ENCODE results near the gene TMEM225B. TPM values are rescaled to one million over a fixed set of nuclear protein-coding genes. Genes with fewer than 3 reads are reported as not detected.

TMEM225B gene
- total RNA-seq, 1 experiment from 2014 or later: 0.31 TPM

DNA sequence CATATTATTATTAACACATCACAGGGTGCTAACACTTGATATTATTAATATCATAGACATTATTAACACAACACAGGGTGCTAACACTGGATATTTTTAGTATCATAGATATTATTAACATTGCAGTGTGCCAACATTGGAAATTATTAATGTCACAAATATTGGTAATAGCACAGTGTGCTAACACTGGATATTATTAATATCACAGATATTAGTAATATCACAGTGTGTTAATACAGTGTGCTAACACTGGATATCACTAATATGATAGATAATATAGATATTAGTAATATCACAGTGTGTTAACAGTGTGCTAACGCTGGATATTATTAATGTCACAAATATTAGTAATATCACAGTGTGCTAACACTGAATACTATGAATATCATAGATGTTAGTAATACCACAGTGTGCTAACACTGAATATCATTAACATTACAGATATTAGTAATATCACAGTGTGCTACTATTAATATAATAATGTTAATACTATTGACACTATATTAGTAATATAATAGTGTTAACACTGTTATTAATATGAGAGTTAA lies 1.6 kb upstream of the TMEM225B start:
- no peak for ATAC-seq
- BruUV-seq (replicated peaks): no TSS peak
- Histone ChIP-seq H3K4me1 (ENCODE audit: control insufficient read depth, insufficient read depth, low read length) (no peaks in the 10 kb centered on the region), H3K9me3 (ENCODE audit: control insufficient read depth, insufficient read depth, low read depth, low read length) (no peaks in the 10 kb centered on the region), H3K36me3 (ENCODE audit: control insufficient read depth, insufficient read depth, low read length) (no peaks in the 10 kb centered on the region; the same call in 1 of the 2 replicates), H3K27ac (ENCODE audit: low read length) (no peak overlapping the region), H3K4me3 (ENCODE audit: low read depth in 2 of 2, low read length in 2 of 2) (no peak overlapping the region), H3K27me3 (ENCODE audit: control insufficient read depth, insufficient read depth, low read length) (peaks cover 16% of the 10 kb centered on the region)
- POLR2A ChIA-PET: no interaction called here
- intact Hi-C loops (cut with micrococcal nuclease; ENCODE audit: unreplicated experiment): no loop called here
- TF ChIP-seq SIN3A (IDR thresholded peaks at IDR 0.05; ENCODE audit: borderline replicate concordance, insufficient read depth, low read depth, low read length) (no peak), POLR2AphosphoS5 (IDR thresholded peaks at IDR 0.05; ENCODE audit: low read depth, low read length) (no peak), TCF7L2 (IDR thresholded peaks at IDR 0.05; ENCODE audit: low read depth, low read length) (no peak)
- TF ChIP-seq, protein P1, sequence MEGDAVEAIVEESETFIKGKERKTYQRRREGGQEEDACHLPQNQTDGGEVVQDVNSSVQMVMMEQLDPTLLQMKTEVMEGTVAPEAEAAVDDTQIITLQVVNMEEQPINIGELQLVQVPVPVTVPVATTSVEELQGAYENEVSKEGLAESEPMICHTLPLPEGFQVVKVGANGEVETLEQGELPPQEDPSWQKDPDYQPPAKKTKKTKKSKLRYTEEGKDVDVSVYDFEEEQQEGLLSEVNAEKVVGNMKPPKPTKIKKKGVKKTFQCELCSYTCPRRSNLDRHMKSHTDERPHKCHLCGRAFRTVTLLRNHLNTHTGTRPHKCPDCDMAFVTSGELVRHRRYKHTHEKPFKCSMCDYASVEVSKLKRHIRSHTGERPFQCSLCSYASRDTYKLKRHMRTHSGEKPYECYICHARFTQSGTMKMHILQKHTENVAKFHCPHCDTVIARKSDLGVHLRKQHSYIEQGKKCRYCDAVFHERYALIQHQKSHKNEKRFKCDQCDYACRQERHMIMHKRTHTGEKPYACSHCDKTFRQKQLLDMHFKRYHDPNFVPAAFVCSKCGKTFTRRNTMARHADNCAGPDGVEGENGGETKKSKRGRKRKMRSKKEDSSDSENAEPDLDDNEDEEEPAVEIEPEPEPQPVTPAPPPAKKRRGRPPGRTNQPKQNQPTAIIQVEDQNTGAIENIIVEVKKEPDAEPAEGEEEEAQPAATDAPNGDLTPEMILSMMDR (IDR thresholded peaks at IDR 0.05): no peak
- TF ChIP-seq, protein P2, sequence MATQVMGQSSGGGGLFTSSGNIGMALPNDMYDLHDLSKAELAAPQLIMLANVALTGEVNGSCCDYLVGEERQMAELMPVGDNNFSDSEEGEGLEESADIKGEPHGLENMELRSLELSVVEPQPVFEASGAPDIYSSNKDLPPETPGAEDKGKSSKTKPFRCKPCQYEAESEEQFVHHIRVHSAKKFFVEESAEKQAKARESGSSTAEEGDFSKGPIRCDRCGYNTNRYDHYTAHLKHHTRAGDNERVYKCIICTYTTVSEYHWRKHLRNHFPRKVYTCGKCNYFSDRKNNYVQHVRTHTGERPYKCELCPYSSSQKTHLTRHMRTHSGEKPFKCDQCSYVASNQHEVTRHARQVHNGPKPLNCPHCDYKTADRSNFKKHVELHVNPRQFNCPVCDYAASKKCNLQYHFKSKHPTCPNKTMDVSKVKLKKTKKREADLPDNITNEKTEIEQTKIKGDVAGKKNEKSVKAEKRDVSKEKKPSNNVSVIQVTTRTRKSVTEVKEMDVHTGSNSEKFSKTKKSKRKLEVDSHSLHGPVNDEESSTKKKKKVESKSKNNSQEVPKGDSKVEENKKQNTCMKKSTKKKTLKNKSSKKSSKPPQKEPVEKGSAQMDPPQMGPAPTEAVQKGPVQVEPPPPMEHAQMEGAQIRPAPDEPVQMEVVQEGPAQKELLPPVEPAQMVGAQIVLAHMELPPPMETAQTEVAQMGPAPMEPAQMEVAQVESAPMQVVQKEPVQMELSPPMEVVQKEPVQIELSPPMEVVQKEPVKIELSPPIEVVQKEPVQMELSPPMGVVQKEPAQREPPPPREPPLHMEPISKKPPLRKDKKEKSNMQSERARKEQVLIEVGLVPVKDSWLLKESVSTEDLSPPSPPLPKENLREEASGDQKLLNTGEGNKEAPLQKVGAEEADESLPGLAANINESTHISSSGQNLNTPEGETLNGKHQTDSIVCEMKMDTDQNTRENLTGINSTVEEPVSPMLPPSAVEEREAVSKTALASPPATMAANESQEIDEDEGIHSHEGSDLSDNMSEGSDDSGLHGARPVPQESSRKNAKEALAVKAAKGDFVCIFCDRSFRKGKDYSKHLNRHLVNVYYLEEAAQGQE (IDR thresholded peaks at IDR 0.05; ENCODE audit: insufficient read depth in 1 of 2, low read depth in 2 of 2, low read length in 1 of 2): no peak
- CTCF ChIA-PET: no interaction called here
- DNase-seq (ENCODE audit: low read depth, low spot score): no peak
- in situ Hi-C loops (cut with HindIII; ENCODE audit: low pct_unique_long_range_greater_than_20kb, low sequenced_read_pairs): no loop called here

DNA sequence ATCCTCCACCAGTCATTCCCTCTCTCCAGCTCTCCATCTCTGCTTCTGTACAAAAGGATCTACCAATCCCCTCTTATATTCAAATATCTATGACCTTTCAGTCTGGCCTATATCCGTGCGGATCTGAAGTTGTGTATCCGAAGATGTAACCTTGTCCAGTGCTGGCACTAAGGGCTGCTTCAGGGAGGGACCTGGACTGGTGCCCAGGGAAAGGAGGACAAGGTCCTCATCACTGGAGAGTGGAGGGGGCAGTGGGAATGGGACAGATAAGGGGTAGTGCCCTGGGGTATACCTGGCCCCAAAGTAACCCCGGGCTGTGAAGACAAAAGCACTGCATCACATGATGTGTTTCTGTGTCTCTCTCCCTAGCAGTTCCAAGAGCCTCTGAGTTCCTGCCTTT lies 1.8 kb downstream of the TMEM225B start:
- no peaks in the 10 kb centered on the region for H3K4me1 ChIP-seq (ENCODE audit: control insufficient read depth, insufficient read depth, low read length)
- H3K4me3 ChIP-seq (ENCODE audit: low read depth in 2 of 2, low read length in 2 of 2): no peak overlapping the region
- TF ChIP-seq TCF7L2 (IDR thresholded peaks at IDR 0.05; ENCODE audit: low read depth, low read length) (no peak), SIN3A (IDR thresholded peaks at IDR 0.05; ENCODE audit: borderline replicate concordance, insufficient read depth, low read depth, low read length) (no peak), POLR2AphosphoS5 (IDR thresholded peaks at IDR 0.05; ENCODE audit: low read depth, low read length) (no peak)
- TF ChIP-seq, protein P2 (IDR thresholded peaks at IDR 0.05; ENCODE audit: insufficient read depth in 1 of 2, low read depth in 2 of 2, low read length in 1 of 2): no peak
- TF ChIP-seq, protein P1 (IDR thresholded peaks at IDR 0.05): no peak
- no peak overlapping the region for H3K27ac ChIP-seq (ENCODE audit: low read length)
- intact Hi-C loops (cut with micrococcal nuclease; ENCODE audit: unreplicated experiment): no loop called here
- no TSS peak for BruUV-seq (replicated peaks)
- POLR2A ChIA-PET: no interaction called here
- no peak for ATAC-seq
- no peaks in the 10 kb centered on the region for H3K27me3 ChIP-seq (ENCODE audit: control insufficient read depth, insufficient read depth, low read length)
- H3K36me3 ChIP-seq (ENCODE audit: control insufficient read depth, insufficient read depth, low read length): no peaks in the 10 kb centered on the region
- DNase-seq (ENCODE audit: low read depth, low spot score): no peak
- no peaks in the 10 kb centered on the region for H3K9me3 ChIP-seq (ENCODE audit: control insufficient read depth, insufficient read depth, low read depth, low read length)
- CTCF ChIA-PET: no interaction called here
- in situ Hi-C loops (cut with HindIII; ENCODE audit: low pct_unique_long_range_greater_than_20kb, low sequenced_read_pairs): no loop called here

All from Panc1 (cell line).